ENCODE results near the gene BBLN.

DNA sequence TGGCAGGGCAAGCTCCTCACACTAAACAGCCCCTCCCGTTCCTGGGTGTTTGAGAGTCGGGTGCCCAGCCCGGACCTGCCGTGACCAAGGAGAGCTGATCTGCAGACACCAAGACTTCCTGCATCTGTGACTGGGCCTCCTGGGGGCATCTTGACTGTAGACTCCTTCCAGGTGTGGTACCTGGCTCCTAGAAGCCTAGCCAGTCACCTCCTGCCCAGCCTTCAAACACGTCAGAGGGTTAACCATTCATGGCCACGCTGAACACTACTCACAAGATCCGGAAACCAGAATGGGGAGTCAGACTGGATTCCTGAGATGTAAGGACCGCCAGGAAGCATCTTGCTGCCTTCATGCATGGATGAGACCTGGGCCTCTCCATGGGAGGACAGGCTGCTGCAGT lies 14.5 kb upstream of the BBLN start:
- TF ChIP-seq, protein P1, sequence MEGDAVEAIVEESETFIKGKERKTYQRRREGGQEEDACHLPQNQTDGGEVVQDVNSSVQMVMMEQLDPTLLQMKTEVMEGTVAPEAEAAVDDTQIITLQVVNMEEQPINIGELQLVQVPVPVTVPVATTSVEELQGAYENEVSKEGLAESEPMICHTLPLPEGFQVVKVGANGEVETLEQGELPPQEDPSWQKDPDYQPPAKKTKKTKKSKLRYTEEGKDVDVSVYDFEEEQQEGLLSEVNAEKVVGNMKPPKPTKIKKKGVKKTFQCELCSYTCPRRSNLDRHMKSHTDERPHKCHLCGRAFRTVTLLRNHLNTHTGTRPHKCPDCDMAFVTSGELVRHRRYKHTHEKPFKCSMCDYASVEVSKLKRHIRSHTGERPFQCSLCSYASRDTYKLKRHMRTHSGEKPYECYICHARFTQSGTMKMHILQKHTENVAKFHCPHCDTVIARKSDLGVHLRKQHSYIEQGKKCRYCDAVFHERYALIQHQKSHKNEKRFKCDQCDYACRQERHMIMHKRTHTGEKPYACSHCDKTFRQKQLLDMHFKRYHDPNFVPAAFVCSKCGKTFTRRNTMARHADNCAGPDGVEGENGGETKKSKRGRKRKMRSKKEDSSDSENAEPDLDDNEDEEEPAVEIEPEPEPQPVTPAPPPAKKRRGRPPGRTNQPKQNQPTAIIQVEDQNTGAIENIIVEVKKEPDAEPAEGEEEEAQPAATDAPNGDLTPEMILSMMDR (conservative IDR thresholded peaks at IDR 0.05; ENCODE audit: low read depth, low read length): no peak
- TF ChIP-seq EZH2 (IDR thresholded peaks at IDR 0.05; ENCODE audit: borderline replicate concordance, low read depth, low read length, poor library complexity, severe bottlenecking): no peak
